Activated CD8-positive, alpha-beta memory T cell treated with anti-CD3 and anti-CD28 coated beads for 48 hours (primary cell): Measurements from ENCODE around the gene GTSE1.

Source experiments
- DNase-seq, 3 experiments: peaks; one replicate each; pipeline ENCODE4 v3.0.0-alpha.2; 2020; ENCODE audit warnings: low read depth in 2 of 3, low spot score in 2 of 3

Gene GTSE1

GRCh38 chr22:46273432-46274148 is 23.1 kb upstream of the GTSE1 start:
- DNase-seq = no peak

GRCh38 chr22:46274381-46274780 is 22.3 kb upstream of the GTSE1 start:
- DNase-seq = no peak

- DNase-seq = no peak
These were observed 21.1 kb upstream of the GTSE1 start for GRCh38 chr22:46275455-46276122.

- no peak for DNase-seq
These were observed 20.1 kb upstream of the GTSE1 start for GRCh38 chr22:46276563-46276962.

GRCh38 chr22:46278656-46279645 is 17.7 kb upstream of the GTSE1 start:
- no peak for DNase-seq

- DNase-seq = no peak
These were observed 16.4 kb upstream of the GTSE1 start for GRCh38 chr22:46280063-46280817.

- no peak for DNase-seq
These were observed 15.6 kb upstream of the GTSE1 start for GRCh38 chr22:46280999-46281623.

GRCh38 chr22:46281866-46282678 is 14.6 kb upstream of the GTSE1 start:
- no peak for DNase-seq

GRCh38 chr22:46286006-46286405 is 10.7 kb upstream of the GTSE1 start:
- no peak for DNase-seq

- DNase-seq = no peak
These were observed 9.5 kb upstream of the GTSE1 start for GRCh38 chr22:46286941-46287872.

- no peak for DNase-seq
These were observed 8.6 kb upstream of the GTSE1 start for GRCh38 chr22:46287873-46288751.

GRCh38 chr22:46288846-46289243 is 7.8 kb upstream of the GTSE1 start:
- no peak for DNase-seq

GRCh38 chr22:46289244-46289891 is 7.3 kb upstream of the GTSE1 start:
- no peak for DNase-seq

- DNase-seq = no peak
These were observed 6.4 kb upstream of the GTSE1 start for GRCh38 chr22:46290121-46290842.

- DNase-seq = no peak
These were observed 5.6 kb upstream of the GTSE1 start for GRCh38 chr22:46290843-46291785.
